NT2/D1 (cell line): ENCODE data around the gene GABPB1.

Experiments used
- DNase-seq: peaks from one replicate; pipeline ENCODE4 v3.0.0-alpha.2; 2011; ENCODE audit warnings: low read depth, low spot score
- H3K27me3 ChIP-seq: 2 replicates; pipeline ENCODE4 v1.6.0; 2011; ENCODE audit warnings: mild to moderate bottlenecking; ENCODE audit not compliant: insufficient read length, insufficient read depth
- H3K36me3 ChIP-seq: 2 replicates; pipeline ENCODE4 v1.6.1; 2011; ENCODE audit warnings: mild to moderate bottlenecking, low read length, mixed read lengths; ENCODE audit not compliant: insufficient read depth, insufficient read length
- H3K4me1 ChIP-seq: 2 replicates; pipeline ENCODE4 v1.5.1; 2011; ENCODE audit not compliant: insufficient read depth, insufficient read length
- H3K4me3 ChIP-seq: 2 replicates; pipeline ENCODE4 v1.5.1; 2011; ENCODE audit warnings: low read depth; ENCODE audit not compliant: insufficient read length
- H3K9ac ChIP-seq: 2 replicates; pipeline ENCODE4 v1.6.0; 2011; ENCODE audit warnings: low read depth; ENCODE audit not compliant: insufficient read length
- H3K9me3 ChIP-seq: 2 replicates; pipeline ENCODE4 v1.5.1; 2011; ENCODE audit warnings: mild to moderate bottlenecking, low read length; ENCODE audit not compliant: insufficient read depth
- SUZ12 ChIP-seq: IDR thresholded peaks from 2 replicates; pipeline ENCODE4 v1.6.1; 2011; ENCODE audit not compliant: insufficient read length, insufficient read depth; ENCODE audit errors: extremely low read depth
- YY1 ChIP-seq: IDR thresholded peaks from 2 replicates; pipeline ENCODE4 v1.6.1; 2011; ENCODE audit not compliant: insufficient read length, insufficient read depth
- ZNF274 ChIP-seq: IDR thresholded peaks from 2 replicates; pipeline ENCODE4 v1.6.1; 2011; ENCODE audit warnings: mild to moderate bottlenecking, low read depth, low read length

The GABPB1 gene

DNA sequence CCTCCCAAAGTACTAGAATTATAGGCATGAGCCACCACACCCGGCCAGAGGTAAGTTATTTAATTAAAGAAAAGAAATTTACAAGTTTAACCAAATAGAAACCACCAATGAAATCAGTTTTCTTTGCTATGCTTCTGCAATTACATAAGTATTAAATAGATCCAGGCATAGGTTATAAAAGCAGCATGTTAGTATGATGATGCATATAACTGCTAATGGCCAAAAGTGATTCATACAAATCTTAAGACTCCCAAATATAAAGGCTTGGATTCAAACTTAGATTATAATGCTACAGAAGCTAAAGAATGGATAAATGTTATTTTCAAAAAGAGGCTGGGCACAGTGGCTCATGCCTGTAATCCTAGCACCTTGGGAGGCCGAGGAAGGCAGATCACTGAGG lies 56.7 kb downstream of the GABPB1 start:
- Histone ChIP-seq H3K9me3 (no peaks in the 10 kb centered on the region), H3K4me1 (no peaks in the 10 kb centered on the region), H3K27me3 (no peaks in the 10 kb centered on the region), H3K36me3 (peaks cover 42% of the 10 kb centered on the region), H3K9ac (no peak overlapping the region), H3K4me3 (no peak overlapping the region)
- DNase-seq: no peak
- no peak for TF ChIP-seq ZNF274
- no peak for TF ChIP-seq YY1
- TF ChIP-seq SUZ12: no peak

DNA sequence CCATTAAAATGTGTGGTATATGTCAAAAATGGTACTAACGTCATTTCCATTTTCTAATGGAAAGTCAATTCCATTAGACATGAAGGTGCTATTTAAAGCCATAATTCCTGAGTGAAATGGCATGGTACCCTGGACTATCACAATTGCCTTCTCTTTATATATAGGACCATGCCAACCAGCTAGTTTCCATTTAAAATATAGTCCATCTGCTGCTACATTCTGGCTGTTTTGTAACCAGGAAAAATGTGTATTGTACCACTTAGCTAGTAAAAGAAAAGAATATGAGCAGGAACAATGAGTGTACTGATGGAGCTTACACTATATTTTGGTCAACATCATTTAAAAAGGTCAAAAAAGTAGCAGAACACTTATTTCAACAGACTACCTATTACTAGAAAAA lies 59.0 kb downstream of the GABPB1 start:
- TF ChIP-seq YY1 (no peak), ZNF274 (no peak), SUZ12 (no peak)
- Histone ChIP-seq H3K27me3 (no peaks in the 10 kb centered on the region), H3K4me1 (no peaks in the 10 kb centered on the region), H3K4me3 (no peak overlapping the region), H3K9ac (no peak overlapping the region), H3K36me3 (peaks cover 37% of the 10 kb centered on the region), H3K9me3 (no peaks in the 10 kb centered on the region)
- DNase-seq: no peak

DNA sequence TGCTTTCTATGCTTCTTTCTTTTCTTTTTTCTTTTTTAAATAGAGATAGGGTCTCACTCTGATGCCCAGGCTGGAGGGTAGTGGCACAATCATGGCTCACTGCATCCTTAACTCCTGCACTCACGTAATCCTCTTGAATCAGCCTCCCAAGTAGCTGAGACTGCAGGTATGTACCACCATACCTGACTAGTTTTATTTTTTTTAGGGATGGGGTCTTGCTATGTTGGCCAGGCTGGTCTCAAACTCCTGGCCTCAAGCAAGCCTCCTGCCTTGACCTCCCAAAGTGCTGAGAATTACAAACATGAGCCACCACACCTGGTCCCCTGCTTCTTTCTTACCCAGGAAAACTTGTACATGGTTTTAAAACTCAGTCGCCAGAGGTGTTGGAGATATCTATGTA lies 65.2 kb downstream of the GABPB1 start:
- Histone ChIP-seq H3K9me3 (no peaks in the 10 kb centered on the region), H3K4me3 (no peak overlapping the region), H3K27me3 (no peaks in the 10 kb centered on the region), H3K36me3 (peaks cover 35% of the 10 kb centered on the region), H3K9ac (no peak overlapping the region), H3K4me1 (no peaks in the 10 kb centered on the region)
- TF ChIP-seq ZNF274 (no peak), YY1 (no peak), SUZ12 (no peak)
- no peak for DNase-seq

DNA sequence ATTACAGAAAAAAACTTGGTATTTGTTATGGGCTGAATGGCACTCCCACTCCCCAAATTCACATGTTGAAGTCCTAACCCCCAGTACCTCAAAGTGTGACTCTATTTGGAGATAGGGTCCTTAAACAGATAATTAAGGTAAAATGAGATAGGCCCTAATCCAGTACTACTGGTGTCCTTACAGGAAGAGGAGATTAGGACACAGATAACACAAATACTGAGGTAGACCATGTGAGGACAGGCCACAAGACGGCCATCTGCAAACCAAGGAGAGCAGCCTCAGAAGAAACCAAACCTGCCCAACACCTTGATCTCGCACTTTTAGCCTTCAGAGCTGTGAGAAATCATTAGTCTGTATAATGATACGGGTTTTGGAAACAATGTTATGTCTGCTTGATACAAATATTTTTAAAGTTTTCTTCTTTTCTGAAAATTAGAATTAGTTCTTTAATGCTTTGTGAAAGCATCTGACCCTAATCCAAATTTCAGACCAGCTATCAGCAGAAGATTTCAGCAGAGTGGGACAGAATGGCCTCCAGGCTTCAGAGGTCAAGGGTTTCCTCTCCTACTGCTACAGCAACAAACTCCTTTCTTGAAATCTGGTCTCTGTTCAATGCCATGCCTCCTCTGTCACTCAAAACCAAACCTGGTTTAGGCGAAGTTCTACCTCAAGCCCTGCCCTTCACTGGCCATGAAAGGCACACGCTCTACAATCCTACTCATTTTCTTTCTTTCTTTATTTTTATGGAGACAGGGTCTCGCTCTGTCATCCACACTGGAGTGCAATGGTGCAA lies 67.5 kb downstream of the GABPB1 start:
- Histone ChIP-seq H3K27me3 (no peaks in the 10 kb centered on the region), H3K4me3 (no peak overlapping the region), H3K9me3 (no peaks in the 10 kb centered on the region), H3K4me1 (no peaks in the 10 kb centered on the region), H3K9ac (no peak overlapping the region), H3K36me3 (peaks cover 37% of the 10 kb centered on the region)
- no peak for DNase-seq
- TF ChIP-seq ZNF274 (no peak), YY1 (no peak), SUZ12 (no peak)

DNA sequence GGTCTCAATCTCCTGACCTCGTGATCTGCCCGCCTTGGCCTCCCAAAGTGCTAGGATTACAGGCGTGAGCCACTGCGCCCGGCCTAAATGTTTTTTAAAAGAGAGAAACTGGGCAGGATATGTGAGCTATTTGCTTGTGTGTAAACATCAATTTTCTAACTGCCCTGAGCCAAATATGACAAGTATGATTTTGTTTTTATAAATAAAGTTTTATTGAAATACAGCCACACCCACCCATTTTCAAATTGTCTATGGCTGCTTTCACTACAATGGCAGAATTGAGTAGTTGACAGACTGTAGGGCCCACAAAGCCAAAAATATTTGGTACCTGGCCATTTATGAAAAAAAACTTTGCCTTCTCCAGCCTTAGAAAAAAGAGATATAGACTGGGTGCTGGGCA lies 73.6 kb downstream of the GABPB1 start:
- Histone ChIP-seq H3K4me1 (no peaks in the 10 kb centered on the region), H3K9me3 (no peaks in the 10 kb centered on the region), H3K9ac (no peak overlapping the region), H3K27me3 (no peaks in the 10 kb centered on the region), H3K4me3 (no peak overlapping the region), H3K36me3 (peaks cover 5% of the 10 kb centered on the region)
- no peak for DNase-seq
- TF ChIP-seq SUZ12 (no peak), YY1 (no peak), ZNF274 (no peak)

DNA sequence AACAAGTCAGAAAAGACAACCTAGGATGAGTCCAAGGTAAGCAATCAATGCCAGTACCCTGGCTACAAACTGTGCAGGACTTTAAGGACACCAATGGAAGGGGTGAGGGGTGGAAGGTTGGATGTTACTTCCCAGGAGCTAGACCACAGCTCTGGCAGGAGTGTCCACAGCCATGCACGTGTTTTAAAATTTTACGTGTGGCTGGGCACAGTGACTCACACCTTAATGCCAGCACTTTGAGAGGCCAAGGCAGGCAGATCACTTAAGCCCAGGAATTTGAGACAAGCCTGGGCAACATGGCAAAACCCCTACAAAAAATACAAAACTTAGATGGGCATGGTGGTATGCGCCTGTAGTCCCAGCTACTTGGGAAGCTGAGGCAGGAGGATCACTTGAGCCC lies 74.7 kb downstream of the GABPB1 start:
- Histone ChIP-seq H3K9ac (no peak overlapping the region), H3K27me3 (no peaks in the 10 kb centered on the region), H3K9me3 (no peaks in the 10 kb centered on the region), H3K4me1 (no peaks in the 10 kb centered on the region), H3K36me3 (peaks cover 5% of the 10 kb centered on the region), H3K4me3 (no peak overlapping the region)
- TF ChIP-seq SUZ12 (no peak), ZNF274 (no peak), YY1 (no peak)
- no peak for DNase-seq

DNA sequence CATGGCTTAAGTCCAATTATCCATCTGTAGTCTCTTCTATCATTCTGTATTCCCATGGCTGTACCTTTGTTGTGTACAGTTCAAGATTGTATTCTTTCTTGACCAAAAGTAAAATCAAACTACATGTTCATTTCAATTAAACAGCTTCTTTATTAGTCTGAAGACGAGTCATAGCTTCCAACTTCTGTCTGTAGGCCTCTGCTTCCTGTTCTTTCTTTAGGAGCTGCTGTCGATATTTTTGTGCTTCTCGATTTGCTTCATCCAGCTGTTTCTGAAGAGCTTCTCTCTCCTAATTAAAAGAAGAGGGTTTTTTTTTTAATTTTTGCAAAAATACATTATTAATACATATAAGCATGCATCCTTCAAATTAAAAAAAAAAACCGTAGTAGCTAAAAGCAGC lies 76.5 kb downstream of the GABPB1 start:
- no peaks in the 10 kb centered on the region for H3K9me3 ChIP-seq
- no peaks in the 10 kb centered on the region for H3K27me3 ChIP-seq
- H3K9ac ChIP-seq: no peak overlapping the region
- H3K36me3 ChIP-seq: no peaks in the 10 kb centered on the region
- no peak for DNase-seq
- H3K4me1 ChIP-seq: no peaks in the 10 kb centered on the region
- no peak overlapping the region for H3K4me3 ChIP-seq
- TF ChIP-seq ZNF274 (no peak), YY1 (no peak)

DNA sequence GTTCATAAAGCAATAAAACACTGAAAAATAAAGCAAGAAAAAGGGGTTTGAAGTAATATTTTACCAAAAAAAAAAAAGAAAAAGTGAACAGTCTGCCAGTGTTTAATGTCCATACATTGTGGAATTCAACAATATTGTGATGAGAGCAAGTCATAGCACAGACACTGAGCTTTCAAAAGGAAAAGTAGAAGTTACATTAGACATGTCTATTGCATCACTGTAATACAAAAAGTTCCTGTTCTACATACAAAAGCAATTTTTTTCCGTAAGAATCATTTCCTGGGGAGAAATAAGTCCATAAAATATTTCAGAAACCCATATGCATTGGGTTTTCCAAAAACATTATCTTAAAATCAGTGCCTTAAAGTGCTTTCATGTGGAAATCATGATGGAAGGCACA lies 77.6 kb downstream of the GABPB1 start:
- Histone ChIP-seq H3K4me3 (no peak overlapping the region), H3K9me3 (no peaks in the 10 kb centered on the region), H3K4me1 (no peaks in the 10 kb centered on the region), H3K9ac (no peak overlapping the region), H3K27me3 (no peaks in the 10 kb centered on the region), H3K36me3 (no peaks in the 10 kb centered on the region)
- TF ChIP-seq ZNF274 (no peak), YY1 (no peak), SUZ12 (no peak)
- DNase-seq: no peak
